GM18505 (cell line): ENCODE data around the gene SYCE1L.
"Not testable (repeated sequence)": the region's sequence is repeated elsewhere in the genome, so short reads cannot be mapped to it uniquely, and the experiment has no call there.

Experiments used
- ATAC-seq: cut with Tn5 transposase; IDR thresholded peaks from one replicate; pipeline ENCODE4 v1.9.1; 2021; ENCODE audit not compliant: unreplicated experiment
- POLR2A ChIP-seq: IDR thresholded peaks from 4 replicates; pipeline ENCODE4 v1.6.1; 2011; ENCODE audit warnings: borderline replicate concordance; ENCODE audit not compliant: insufficient read depth, insufficient read length; ENCODE audit errors: extremely low read depth

The SYCE1L gene

GRCh38 chr16:77214411-77215138 is 15.4 kb downstream of the SYCE1L start:
- no peak for TF ChIP-seq POLR2A
- ATAC-seq: no peak

GRCh38 chr16:77219437-77219836 is 20.2 kb downstream of the SYCE1L start:
- no peak for ATAC-seq

GRCh38 chr16:77220427-77220826 is 21.2 kb downstream of the SYCE1L start:
- no peak for TF ChIP-seq POLR2A
- peak; percentile 59 for ATAC-seq

More at GRCh38 chr16:77219437-77219836, 20.2 kb downstream of the SYCE1L start:
- TF ChIP-seq POLR2A: no peak

- no peak for TF ChIP-seq POLR2A
- ATAC-seq: no peak
Measured at GRCh38 chr16:77221482-77221881, 22.3 kb downstream of the SYCE1L start.

GRCh38 chr16:77223184-77223583 is 24.0 kb downstream of the SYCE1L start:
- TF ChIP-seq POLR2A: no peak
- no peak for ATAC-seq

- ATAC-seq: no peak
- TF ChIP-seq POLR2A: no peak
Measured at GRCh38 chr16:77225182-77225581, 26.0 kb downstream of the SYCE1L start.

GRCh38 chr16:77227745-77228144 is 28.5 kb downstream of the SYCE1L start:
- peak; percentile 82 for ATAC-seq
- TF ChIP-seq POLR2A: no peak

GRCh38 chr16:77231047-77231446 is 31.8 kb downstream of the SYCE1L start:
- no peak for TF ChIP-seq POLR2A
- no peak for ATAC-seq

- TF ChIP-seq POLR2A: no peak
- no peak for ATAC-seq
Measured at GRCh38 chr16:77233799-77234519, 34.8 kb downstream of the SYCE1L start.

- no peak for TF ChIP-seq POLR2A
- ATAC-seq: no peak
Measured at GRCh38 chr16:77234611-77235010, 35.4 kb downstream of the SYCE1L start.

GRCh38 chr16:77236063-77236511 is 36.9 kb downstream of the SYCE1L start:
- TF ChIP-seq POLR2A: no peak
- peak; percentile 98 for ATAC-seq

- ATAC-seq: no peak
Measured at GRCh38 chr16:77238593-77238992, 39.4 kb downstream of the SYCE1L start.

GRCh38 chr16:77242471-77242870 is 43.3 kb downstream of the SYCE1L start:
- ATAC-seq: not testable (repeated sequence)

More at GRCh38 chr16:77238593-77238992, 39.4 kb downstream of the SYCE1L start:
- TF ChIP-seq POLR2A: no peak

GRCh38 chr16:77246150-77246549 is 46.9 kb downstream of the SYCE1L start:
- TF ChIP-seq POLR2A: no peak
- ATAC-seq: no peak

- no peak for TF ChIP-seq POLR2A
- no peak for ATAC-seq
Measured at GRCh38 chr16:77250400-77250799, 51.2 kb downstream of the SYCE1L start.
